ENCODE measurements around the gene FAM3C. TPM values are rescaled to one million over a fixed set of nuclear protein-coding genes. Genes with fewer than 3 reads are reported as not detected.

The FAM3C gene
- total and polyA plus RNA-seq, 2 donors (not counting 1 experiment from before 2014, with no cell fraction given), result 26.3 to 60.8 TPM

GRCh38 chr7:121372376-121373010 lies 23.6 kb downstream of the FAM3C start:
- Histone ChIP-seq H3K9me3 (ENCODE audit: control insufficient read depth, insufficient read depth, low read depth, low read length) (no peaks in the 10 kb centered on the region), H3K9ac (ENCODE audit: insufficient read depth, low read length) (no peak overlapping the region), H3K27ac (ENCODE audit: insufficient read depth, low read length) (no peak overlapping the region), H3K4me3 (replicated peaks in 1 of 4; ENCODE audit: control extremely low read depth in 1 of 4, insufficient read depth in 1 of 4, low read depth in 3 of 4, low read length in 4 of 4) (no peak overlapping the region), H4K20me1 (ENCODE audit: control insufficient read depth, extremely low read depth, insufficient read depth, low read length) (no peaks in the 10 kb centered on the region), H2AFZ (ENCODE audit: low read length) (no peak overlapping the region), H3K4me2 (ENCODE audit: extremely low read depth, insufficient read depth, low read length) (peak overlapping the region; percentile 4), H3K79me2 (ENCODE audit: control insufficient read depth, insufficient read depth, low read length) (no peaks in the 10 kb centered on the region), H3K4me1 (ENCODE audit: control insufficient read depth, extremely low read depth, insufficient read depth, low read length) (peaks cover 4% of the 10 kb centered on the region), H3K36me3 (ENCODE audit: control insufficient read depth, insufficient read depth, low read length) (no peaks in the 10 kb centered on the region), H3K27me3 (ENCODE audit: control insufficient read depth, insufficient read depth, low read length) (no peaks in the 10 kb centered on the region)
- DNase-seq (ENCODE audit: low read depth in 2 of 2), result peak; percentile 36 to 67
- TF ChIP-seq EZH2 (IDR thresholded peaks at IDR 0.05; ENCODE audit: low read length, missing control alignments), result no peak
- TF ChIP-seq CTCF (conservative IDR thresholded peaks at IDR 0.05 in 1 of 2, IDR thresholded peaks at IDR 0.05 in 1 of 2; ENCODE audit: low read depth in 1 of 2, low read length in 2 of 2), result no peak

GRCh38 chr7:121371883-121372282 lies 24.2 kb downstream of the FAM3C start:
- Histone ChIP-seq H3K4me3 (replicated peaks in 1 of 4; ENCODE audit: control extremely low read depth in 1 of 4, insufficient read depth in 1 of 4, low read depth in 3 of 4, low read length in 4 of 4) (no peak overlapping the region), H3K4me1 (ENCODE audit: control insufficient read depth, extremely low read depth, insufficient read depth, low read length) (peaks cover 4% of the 10 kb centered on the region), H3K27me3 (ENCODE audit: control insufficient read depth, insufficient read depth, low read length) (no peaks in the 10 kb centered on the region), H2AFZ (ENCODE audit: low read length) (no peak overlapping the region), H4K20me1 (ENCODE audit: control insufficient read depth, extremely low read depth, insufficient read depth, low read length) (no peaks in the 10 kb centered on the region), H3K27ac (ENCODE audit: insufficient read depth, low read length) (no peak overlapping the region), H3K9me3 (ENCODE audit: control insufficient read depth, insufficient read depth, low read depth, low read length) (no peaks in the 10 kb centered on the region), H3K79me2 (ENCODE audit: control insufficient read depth, insufficient read depth, low read length) (no peaks in the 10 kb centered on the region), H3K4me2 (ENCODE audit: extremely low read depth, insufficient read depth, low read length) (no peak overlapping the region), H3K36me3 (ENCODE audit: control insufficient read depth, insufficient read depth, low read length) (no peaks in the 10 kb centered on the region), H3K9ac (ENCODE audit: insufficient read depth, low read length) (no peak overlapping the region)
- DNase-seq (ENCODE audit: low read depth in 2 of 2), result no peak
- TF ChIP-seq CTCF (conservative IDR thresholded peaks at IDR 0.05 in 1 of 2, IDR thresholded peaks at IDR 0.05 in 1 of 2; ENCODE audit: low read depth in 1 of 2, low read length in 2 of 2) (no peak), EZH2 (IDR thresholded peaks at IDR 0.05; ENCODE audit: low read length, missing control alignments) (no peak)

GRCh38 chr7:121371367-121371766 lies 24.7 kb downstream of the FAM3C start:
- H3K9ac ChIP-seq (ENCODE audit: insufficient read depth, low read length), result no peak overlapping the region
- H3K4me1 ChIP-seq (ENCODE audit: control insufficient read depth, extremely low read depth, insufficient read depth, low read length), result peaks cover 4% of the 10 kb centered on the region
- no peak for DNase-seq (ENCODE audit: low read depth in 2 of 2)
- no peaks in the 10 kb centered on the region for H3K9me3 ChIP-seq (ENCODE audit: control insufficient read depth, insufficient read depth, low read depth, low read length)
- no peaks in the 10 kb centered on the region for H3K36me3 ChIP-seq (ENCODE audit: control insufficient read depth, insufficient read depth, low read length)
- no peak for TF ChIP-seq EZH2 (IDR thresholded peaks at IDR 0.05; ENCODE audit: low read length, missing control alignments)
- TF ChIP-seq CTCF (conservative IDR thresholded peaks at IDR 0.05 in 1 of 2, IDR thresholded peaks at IDR 0.05 in 1 of 2; ENCODE audit: low read depth in 1 of 2, low read length in 2 of 2), result no peak
- no peak overlapping the region for H3K27ac ChIP-seq (ENCODE audit: insufficient read depth, low read length)
- H3K79me2 ChIP-seq (ENCODE audit: control insufficient read depth, insufficient read depth, low read length), result no peaks in the 10 kb centered on the region
- H3K27me3 ChIP-seq (ENCODE audit: control insufficient read depth, insufficient read depth, low read length), result no peaks in the 10 kb centered on the region
- H2AFZ ChIP-seq (ENCODE audit: low read length), result no peak overlapping the region
- no peak overlapping the region for H3K4me2 ChIP-seq (ENCODE audit: extremely low read depth, insufficient read depth, low read length)
- H4K20me1 ChIP-seq (ENCODE audit: control insufficient read depth, extremely low read depth, insufficient read depth, low read length), result no peaks in the 10 kb centered on the region
- H3K4me3 ChIP-seq (replicated peaks in 1 of 4; ENCODE audit: control extremely low read depth in 1 of 4, insufficient read depth in 1 of 4, low read depth in 3 of 4, low read length in 4 of 4), result no peak overlapping the region
